WI38 (cell line): Measurements from ENCODE around the gene COL16A1.

Experiments
- H3K4me3 ChIP-seq: 2 replicates; pipeline ENCODE4 v1.5.1; 2011; ENCODE audit warnings: low read depth, mild to moderate bottlenecking, control low read depth, low read length
- TF ChIP-seq, protein P1 (sequence below): IDR thresholded peaks from 2 replicates; pipeline ENCODE4 v1.5.1; 2012; ENCODE audit warnings: low read depth, mild to moderate bottlenecking, control low read depth, low read length

COL16A1 gene

GRCh38 chr1:31677401-31677800, 26.4 kb downstream of the COL16A1 start:
- TF ChIP-seq, protein P1, sequence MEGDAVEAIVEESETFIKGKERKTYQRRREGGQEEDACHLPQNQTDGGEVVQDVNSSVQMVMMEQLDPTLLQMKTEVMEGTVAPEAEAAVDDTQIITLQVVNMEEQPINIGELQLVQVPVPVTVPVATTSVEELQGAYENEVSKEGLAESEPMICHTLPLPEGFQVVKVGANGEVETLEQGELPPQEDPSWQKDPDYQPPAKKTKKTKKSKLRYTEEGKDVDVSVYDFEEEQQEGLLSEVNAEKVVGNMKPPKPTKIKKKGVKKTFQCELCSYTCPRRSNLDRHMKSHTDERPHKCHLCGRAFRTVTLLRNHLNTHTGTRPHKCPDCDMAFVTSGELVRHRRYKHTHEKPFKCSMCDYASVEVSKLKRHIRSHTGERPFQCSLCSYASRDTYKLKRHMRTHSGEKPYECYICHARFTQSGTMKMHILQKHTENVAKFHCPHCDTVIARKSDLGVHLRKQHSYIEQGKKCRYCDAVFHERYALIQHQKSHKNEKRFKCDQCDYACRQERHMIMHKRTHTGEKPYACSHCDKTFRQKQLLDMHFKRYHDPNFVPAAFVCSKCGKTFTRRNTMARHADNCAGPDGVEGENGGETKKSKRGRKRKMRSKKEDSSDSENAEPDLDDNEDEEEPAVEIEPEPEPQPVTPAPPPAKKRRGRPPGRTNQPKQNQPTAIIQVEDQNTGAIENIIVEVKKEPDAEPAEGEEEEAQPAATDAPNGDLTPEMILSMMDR: no peak
- no peak overlapping the region for H3K4me3 ChIP-seq

- H3K4me3 ChIP-seq: no peak overlapping the region
- TF ChIP-seq, protein P1: no peak
Measured at GRCh38 chr1:31675756-31676155, 28.1 kb downstream of the COL16A1 start.

DNA sequence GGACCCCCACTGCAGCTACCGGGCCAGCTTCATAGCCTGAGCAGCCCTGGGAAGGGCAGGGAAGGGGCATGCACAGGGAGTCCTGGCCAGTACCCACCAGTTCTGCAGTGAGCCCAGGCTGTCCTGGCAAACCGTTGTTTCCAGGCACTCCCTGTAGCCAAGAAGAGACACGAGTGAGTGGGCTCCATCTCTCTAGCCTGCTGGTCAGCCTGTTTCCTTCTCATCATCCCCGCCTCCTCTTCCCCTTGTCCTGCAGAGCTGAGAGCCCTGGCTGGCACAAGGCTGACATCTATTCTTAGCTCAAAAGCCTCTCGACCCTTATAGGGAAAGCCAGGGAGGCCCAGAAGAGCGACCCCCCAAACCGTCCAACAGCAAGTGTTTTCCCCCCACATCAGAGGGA, 28.7 kb downstream of the COL16A1 start:
- no peak overlapping the region for H3K4me3 ChIP-seq
- TF ChIP-seq, protein P1: no peak

- H3K4me3 ChIP-seq: no peak overlapping the region
- TF ChIP-seq, protein P1: no peak
Measured at GRCh38 chr1:31674626-31675025, 29.2 kb downstream of the COL16A1 start.

GRCh38 chr1:31673433-31673832, 30.4 kb downstream of the COL16A1 start:
- H3K4me3 ChIP-seq: no peak overlapping the region
- TF ChIP-seq, protein P1: no peak

- TF ChIP-seq, protein P1: no peak
- H3K4me3 ChIP-seq: no peak overlapping the region
Measured at GRCh38 chr1:31672986-31673385, 30.8 kb downstream of the COL16A1 start.

DNA sequence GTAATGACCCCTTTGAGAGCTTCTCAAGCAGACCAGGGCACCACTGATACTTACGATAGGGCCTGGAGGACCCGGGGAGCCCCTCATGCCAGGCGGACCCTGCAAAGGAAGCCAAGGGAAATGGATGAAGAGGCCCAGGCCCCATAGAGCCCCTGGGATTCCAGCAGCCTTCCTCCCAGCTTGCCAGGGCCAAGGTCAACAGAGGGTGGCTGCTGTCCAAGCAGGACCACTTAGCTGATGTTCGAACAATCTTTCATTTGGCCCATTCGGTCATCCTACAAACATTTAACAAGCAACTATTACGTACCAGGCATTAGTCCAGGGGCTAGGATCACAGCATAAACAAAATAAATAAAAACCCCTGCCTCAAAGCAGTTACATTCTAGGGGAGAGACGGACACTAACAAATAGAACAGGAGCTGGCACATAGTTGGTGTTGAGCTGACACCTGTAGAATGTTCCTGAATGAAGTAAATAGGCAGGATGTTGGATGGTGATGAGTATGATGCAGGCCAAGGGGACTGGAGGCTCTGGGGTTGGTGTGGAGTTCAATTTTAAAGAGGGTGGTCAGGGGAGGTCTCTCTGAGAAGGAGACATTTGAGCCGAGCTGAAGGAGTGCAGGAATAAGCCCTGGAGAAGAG, 32.1 kb downstream of the COL16A1 start:
- H3K4me3 ChIP-seq: no peak overlapping the region
- TF ChIP-seq, protein P1: no peak
